ENCODE measurements around the gene MATCAP1. TPM values are rescaled to one million over a fixed set of nuclear protein-coding genes. Genes with fewer than 3 reads are reported as not detected.
A peak's percentile ranks its signal among the peaks of the same experiment; 100 is the strongest.

Gene MATCAP1
- total and polyA plus RNA-seq, 2 of the 8 experiments (the other 6 are each of a cell fraction or from before 2014, with no cell fraction given) = 22.9 to 27.5 TPM

- 0 out of 2 replicates have a peak overlapping the region, but pooled peaks have one; percentile 44 for H3K18ac ChIP-seq (ENCODE audit: extremely low read depth, low read length)
- DNase-seq (ENCODE audit: low read depth in 1 of 2, low spot score in 2 of 2) (no peak), FAIRE-seq (no peak)
- no peak overlapping the region for H4K5ac ChIP-seq (ENCODE audit: insufficient read length, low read depth, low read length)
- H3K23ac ChIP-seq (ENCODE audit: insufficient read length) = no peak overlapping the region
- peaks cover 80 to 97% (median 95%) of the 10 kb centered on the region in 4 experiments for H3K27me3 ChIP-seq (replicated peaks in 1 of 4; ENCODE audit: control insufficient read depth in 3 of 4, extremely low read depth in 1 of 4, insufficient read depth in 3 of 4, low read length in 3 of 4)
- CTCF ChIA-PET (ENCODE audit: partially characterized antibody) = interaction anchor here (0.8 to 19.3 kb wide), 26 partner anchors 8 to 256 kb away, joined by 3 to 291 read pairs (median 4); partner anchors contain the start of genes B3GNT9, CES3, ELMO3 and EXOC3L1
- no peak overlapping the region for H2BK20ac ChIP-seq (ENCODE audit: low read length)
- peaks cover 0 to 4% (median 0%) of the 10 kb centered on the region in 4 experiments; a peak in 1 of 8 replicates for H3K36me3 ChIP-seq (ENCODE audit: control insufficient read depth in 2 of 4, insufficient read depth in 4 of 4, low read length in 3 of 4)
- TF ChIP-seq TAF7 (optimal IDR thresholded peaks at IDR 0.05; ENCODE audit: borderline replicate concordance, low read depth, low read length) = no peak
- TF ChIP-seq RNF2 (IDR thresholded peaks at IDR 0.05; ENCODE audit: borderline replicate concordance, low read depth, low read length, missing control alignments, poor library complexity, severe bottlenecking) = peak; percentile 11
- H3K23me2 ChIP-seq (ENCODE audit: low read depth, low read length) = peaks cover 16% of the 10 kb centered on the region
- POLR2A ChIA-PET (ENCODE audit: partially characterized antibody) = interaction anchor here (1.4 to 2.7 kb wide), 2 partner anchors 8 to 20 kb away, joined by 4 to 11 read pairs; partner anchors contain the start of genes FBXL8 and TRADD
- peaks cover 0 to 38% (median 30%) of the 10 kb centered on the region in 4 experiments; a peak in 6 of 7 replicates for H3K4me1 ChIP-seq (replicated peaks in 1 of 4; ENCODE audit: control insufficient read depth in 3 of 4, insufficient read depth in 4 of 4, low read length in 3 of 4)
- H3K56ac ChIP-seq (replicated peaks; ENCODE audit: insufficient read length, low read depth, low read length) = no peak overlapping the region
- no peak overlapping the region for H2AK5ac ChIP-seq (ENCODE audit: low read depth, low read length)
- H3K27ac ChIP-seq (ENCODE audit: low read depth, low read length) = no peak overlapping the region
- H4K91ac ChIP-seq (replicated peaks; ENCODE audit: insufficient read length, low read length) = no peak overlapping the region
- peaks cover 2 to 19% of the 10 kb centered on the region in 2 experiments for H4K20me1 ChIP-seq (replicated peaks in 1 of 2; ENCODE audit: control insufficient read depth in 1 of 2, insufficient read depth in 2 of 2, low read length in 2 of 2)
- H4K8ac ChIP-seq (ENCODE audit: extremely low read depth, insufficient read depth, low read length) = no peak overlapping the region
- peak overlapping the region; percentile 17 to 65 (median 50); a peak in 7 of 8 replicates for H3K4me3 ChIP-seq (ENCODE audit: extremely low read depth in 1 of 4, insufficient read depth in 2 of 4, low read depth in 3 of 4, low read length in 4 of 4)
- H3K14ac ChIP-seq (ENCODE audit: insufficient read length) = no peak overlapping the region
- H2BK15ac ChIP-seq (ENCODE audit: low read length) = 0 out of 2 replicates have a peak overlapping the region, but pooled peaks have one; percentile 31
- H3K9ac ChIP-seq (replicated peaks in 1 of 4; ENCODE audit: extremely low read depth in 1 of 4, low read depth in 3 of 4, low read length in 3 of 4) = no peak overlapping the region
- no peak overlapping the region for H3K4ac ChIP-seq (replicated peaks; ENCODE audit: insufficient read length, low read depth, low read length)
- H3K79me2 ChIP-seq (ENCODE audit: control insufficient read depth in 1 of 2, insufficient read depth in 2 of 2, low read length in 2 of 2) = no peaks in the 10 kb centered on the region
- no peak overlapping the region for H2AFZ ChIP-seq (ENCODE audit: low read length)
- H3K79me1 ChIP-seq (ENCODE audit: low read depth, low read length) = peaks cover 2% of the 10 kb centered on the region; the same call in 1 of the 2 replicates
- H3K9me3 ChIP-seq (ENCODE audit: insufficient read depth in 2 of 2, low read depth in 1 of 2, low read length in 1 of 2) = no peaks in the 10 kb centered on the region
- no peak overlapping the region for H2BK120ac ChIP-seq (replicated peaks; ENCODE audit: low read depth, low read length)
- 0 out of 2 replicates have a peak overlapping the region, but pooled peaks have one; percentile 71 for H2BK12ac ChIP-seq (ENCODE audit: low read depth, low read length)
- 19% methylated on average over 9 of the region's 9 CpGs; no CpG with 5 or more reads in 1 of the 2 experiments for whole genome bisulfite sequencing, 2 experiments (ENCODE audit: extremely low coverage in 1 of 2, insufficient coverage in 1 of 2, insufficient read length in 1 of 2, insufficient replicate concordance in 2 of 2, low coverage in 1 of 2, low lambda C conversion rate in 2 of 2, missing lambda C conversion rate in 1 of 2)
- no peak overlapping the region for H2BK5ac ChIP-seq (ENCODE audit: low read depth, low read length)
- peak overlapping the region; percentile 79 to 89 for H3K4me2 ChIP-seq (ENCODE audit: insufficient read depth in 1 of 2, low read depth in 2 of 2, low read length in 2 of 2)
Measured at GRCh38 chr16:67169011-67169451, 14.7 kb downstream of the MATCAP1 start.
